ENCODE results near the gene SLC7A5.
"Not testable (repeated sequence)": the region's sequence is repeated elsewhere in the genome, so short reads cannot be mapped to it uniquely, and the experiment has no call there.

SLC7A5 gene

DNA sequence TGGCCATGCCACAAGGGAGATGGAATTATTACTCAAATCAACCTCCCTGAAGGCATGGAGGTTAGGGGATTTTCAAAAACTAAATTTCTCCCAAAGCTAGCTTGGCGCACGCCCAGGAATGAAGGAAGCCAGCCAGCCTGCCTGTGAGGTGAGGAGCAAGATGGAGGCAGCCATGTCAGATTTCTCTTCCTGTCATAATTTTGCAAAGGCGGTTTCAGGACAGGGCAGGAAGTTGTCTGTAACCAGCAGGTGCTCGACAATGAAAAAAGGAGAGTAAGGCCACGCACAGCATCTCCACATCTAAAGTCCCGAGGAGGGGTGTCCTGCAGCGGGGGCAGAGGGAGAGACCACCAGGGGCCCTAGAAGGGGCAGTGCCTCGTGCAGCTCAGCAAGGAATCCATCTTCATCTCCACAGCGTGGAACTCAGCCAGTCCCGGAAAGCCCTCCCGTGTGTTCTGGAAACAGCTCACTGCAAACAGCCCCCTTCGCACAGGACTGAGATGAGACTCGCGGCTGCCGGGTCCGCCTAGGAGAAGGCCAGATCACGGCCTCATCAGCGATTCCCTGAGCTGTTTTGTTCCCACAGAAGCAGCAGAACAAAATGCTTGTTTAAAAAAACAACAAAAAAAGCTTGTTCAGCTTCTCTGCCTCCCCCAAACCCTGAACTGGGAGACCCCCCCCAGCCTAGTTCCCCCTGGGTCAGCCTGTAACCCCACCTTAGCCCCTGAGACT is 47.8 kb downstream of the SLC7A5 start:
- no peak for DNase-seq (ENCODE audit: low read depth)

DNA sequence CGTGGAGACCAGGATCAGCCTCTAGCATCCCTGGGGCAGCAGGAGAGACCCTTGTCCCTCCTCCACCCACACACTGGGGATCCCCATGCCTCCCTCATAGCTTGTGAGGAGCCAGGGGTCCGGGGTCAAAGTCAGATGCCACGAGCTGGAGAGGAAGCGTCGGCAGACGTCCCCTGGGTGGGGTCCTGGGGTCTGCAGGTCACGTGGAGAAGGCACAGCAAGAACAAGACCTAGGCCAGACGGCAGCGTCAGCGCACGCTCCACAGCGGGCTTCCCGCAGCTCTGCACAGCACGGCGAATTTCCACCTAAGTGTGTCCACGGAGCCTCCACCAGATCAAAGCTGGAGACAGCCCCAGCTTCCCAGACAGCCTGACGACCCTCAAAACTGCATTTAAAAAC is 49.3 kb downstream of the SLC7A5 start:
- DNase-seq (ENCODE audit: low read depth): no peak

DNA sequence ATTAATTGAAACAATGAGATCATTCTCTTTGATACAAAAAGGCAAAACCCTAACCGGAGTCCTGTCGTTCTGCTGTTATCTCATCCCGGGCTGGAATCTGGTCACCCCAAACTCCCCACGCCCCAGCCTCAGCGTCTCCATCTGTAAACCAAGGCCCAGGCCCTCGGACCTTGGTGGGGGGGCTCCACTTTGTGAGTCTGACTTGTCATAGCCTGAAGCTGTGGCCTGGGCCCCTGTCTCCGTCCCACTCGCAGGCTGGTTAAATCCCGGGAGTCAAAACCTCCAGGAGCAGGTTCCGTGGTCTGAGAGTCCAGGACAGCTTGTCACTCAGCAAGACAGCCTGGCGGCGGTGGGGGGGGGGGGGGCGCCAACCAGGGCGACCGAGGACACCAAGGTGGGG is 50.0 kb downstream of the SLC7A5 start:
- DNase-seq (ENCODE audit: low read depth): no peak

DNA sequence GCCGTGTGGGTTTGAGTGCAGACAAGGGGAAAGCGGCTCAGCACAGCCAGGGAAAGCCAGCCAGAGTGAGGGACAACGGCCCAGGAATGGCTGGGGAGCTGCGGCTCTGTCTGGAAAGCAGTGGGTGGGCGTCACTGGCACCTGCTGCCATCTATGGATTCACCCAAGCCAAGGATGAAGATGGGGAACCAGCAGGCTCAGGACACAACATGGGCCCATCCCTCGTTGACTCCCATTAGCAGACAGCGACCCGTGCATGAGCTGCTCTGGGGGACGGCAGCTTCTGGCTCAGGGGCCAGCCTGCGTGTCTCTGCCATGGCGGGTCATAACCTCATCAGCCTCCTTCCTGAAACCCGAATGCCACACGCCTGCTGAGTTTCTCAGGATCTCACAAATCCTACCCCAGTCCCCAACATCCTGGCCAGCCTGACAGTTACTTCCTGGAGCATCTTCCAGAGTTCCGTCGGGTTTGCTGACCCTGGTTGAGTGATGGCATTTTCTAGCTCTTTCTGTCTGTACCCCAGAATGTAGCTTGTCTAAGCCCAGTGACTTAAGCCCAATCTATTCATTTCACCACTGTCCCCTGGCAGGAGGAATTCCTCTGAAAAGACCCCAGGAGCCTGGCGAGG is 50.7 kb downstream of the SLC7A5 start:
- no peak for DNase-seq (ENCODE audit: low read depth)

DNA sequence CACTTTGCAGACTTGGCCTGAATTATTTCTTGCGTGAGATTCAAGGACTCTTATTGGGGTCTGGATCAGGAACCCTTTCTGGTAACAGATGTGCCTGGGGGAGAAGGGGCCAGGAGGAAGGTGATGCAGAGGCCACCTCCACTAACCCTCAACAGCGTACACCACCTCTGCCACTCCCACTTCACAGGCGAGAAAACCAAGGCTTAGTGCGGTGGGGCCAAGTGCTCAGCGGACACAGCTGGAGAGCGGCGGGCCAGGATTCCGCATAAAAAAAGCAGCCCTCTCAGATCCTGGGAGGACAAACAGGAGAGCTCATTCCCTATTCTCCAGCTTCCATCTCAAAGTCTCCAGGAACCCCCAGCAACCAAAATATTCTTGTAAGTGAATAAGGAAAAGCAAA is 51.4 kb downstream of the SLC7A5 start:
- DNase-seq (ENCODE audit: low read depth): no peak

DNA sequence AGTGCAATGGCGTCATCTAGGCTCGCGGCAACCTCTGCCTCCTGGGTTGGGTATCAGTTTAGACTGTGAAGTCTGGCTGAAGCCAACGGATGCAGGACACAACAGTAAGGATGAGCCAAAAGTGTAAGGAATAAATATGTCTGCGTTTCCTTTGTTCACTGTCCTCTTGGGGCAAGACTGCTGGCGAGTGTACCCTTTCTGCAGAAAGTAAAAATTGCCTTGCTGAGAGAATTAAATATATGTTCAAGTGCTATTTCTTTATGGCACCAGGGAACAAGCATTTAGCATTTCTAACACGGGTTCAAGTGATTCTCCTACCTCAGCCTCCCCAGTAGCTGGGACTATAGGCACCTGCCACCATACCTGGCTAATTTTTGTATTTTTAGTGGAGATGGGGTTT is 51.9 kb downstream of the SLC7A5 start:
- not testable (repeated sequence) for DNase-seq (ENCODE audit: low read depth)

DNA sequence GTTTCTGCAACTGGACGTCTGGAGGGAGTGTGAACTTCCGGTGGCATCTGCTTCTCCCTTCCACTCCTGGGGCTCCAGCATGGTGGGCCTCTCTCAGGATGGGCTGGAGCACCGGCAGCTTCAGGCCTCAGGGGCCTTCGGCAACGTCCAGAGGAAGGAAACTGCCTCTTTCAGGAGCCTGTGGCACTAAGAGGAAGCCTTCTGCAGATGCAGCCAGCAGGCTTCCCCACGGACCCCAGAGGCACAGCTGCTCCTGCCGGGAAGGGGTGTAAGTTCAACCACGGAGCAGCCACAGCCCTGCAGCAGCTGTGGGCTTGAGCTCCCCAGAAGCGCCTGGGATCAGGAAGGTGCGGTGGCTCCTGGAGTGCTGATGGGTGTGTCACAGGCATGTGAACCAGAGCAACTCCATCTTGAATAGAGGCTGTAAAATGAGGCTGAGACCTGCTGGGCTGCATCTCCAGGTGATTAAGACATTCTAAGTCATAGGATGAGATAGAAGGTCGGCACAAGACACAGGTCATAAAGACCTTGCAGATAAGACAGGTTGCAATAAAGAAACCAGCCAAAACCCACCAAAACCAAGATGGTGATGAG is 52.7 kb downstream of the SLC7A5 start:
- no peak for DNase-seq (ENCODE audit: low read depth)

DNA sequence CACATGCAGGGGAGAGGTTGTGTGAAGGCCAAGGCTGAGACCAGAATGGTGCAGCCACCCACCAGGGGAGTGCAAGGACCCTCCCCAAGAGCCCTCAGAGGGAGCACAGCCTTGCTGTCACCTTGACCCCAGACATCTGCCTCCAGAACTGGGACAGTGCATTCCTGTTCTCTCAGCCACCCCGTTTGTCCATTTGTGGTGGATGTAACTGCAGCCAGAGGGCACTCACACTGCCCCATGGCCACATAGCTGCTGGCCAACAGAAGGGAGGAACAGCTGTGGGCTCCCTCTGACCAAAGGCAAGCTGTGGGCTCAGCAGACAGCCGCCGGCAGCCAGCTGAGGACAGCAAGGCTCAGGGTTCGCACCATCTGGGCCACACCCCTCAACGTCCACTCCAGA is 53.7 kb downstream of the SLC7A5 start:
- DNase-seq (ENCODE audit: low read depth): no peak

DNA sequence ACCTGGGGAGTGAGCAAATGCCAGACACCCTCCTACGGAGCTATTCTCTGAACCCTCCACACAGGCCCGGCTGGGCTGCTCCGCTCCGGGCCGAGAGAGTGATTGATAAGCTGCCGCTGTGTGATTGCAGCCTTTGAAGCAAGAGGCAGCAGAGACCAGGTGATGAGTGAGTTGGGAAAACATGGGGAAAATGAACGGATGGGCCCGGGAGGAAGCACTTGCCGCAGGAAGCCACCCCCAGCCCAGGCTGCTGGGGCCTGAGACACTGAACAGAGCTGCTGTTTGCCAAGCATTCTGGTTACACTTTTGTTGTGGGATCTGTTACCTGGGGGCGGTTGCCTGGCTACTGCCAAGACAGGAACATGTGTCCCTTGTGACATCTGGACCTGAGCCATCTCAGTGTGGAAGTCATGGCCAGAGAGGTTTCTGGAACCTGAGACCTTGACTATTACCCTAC is 57.1 kb downstream of the SLC7A5 start:
- DNase-seq (ENCODE audit: low read depth): no peak

DNA sequence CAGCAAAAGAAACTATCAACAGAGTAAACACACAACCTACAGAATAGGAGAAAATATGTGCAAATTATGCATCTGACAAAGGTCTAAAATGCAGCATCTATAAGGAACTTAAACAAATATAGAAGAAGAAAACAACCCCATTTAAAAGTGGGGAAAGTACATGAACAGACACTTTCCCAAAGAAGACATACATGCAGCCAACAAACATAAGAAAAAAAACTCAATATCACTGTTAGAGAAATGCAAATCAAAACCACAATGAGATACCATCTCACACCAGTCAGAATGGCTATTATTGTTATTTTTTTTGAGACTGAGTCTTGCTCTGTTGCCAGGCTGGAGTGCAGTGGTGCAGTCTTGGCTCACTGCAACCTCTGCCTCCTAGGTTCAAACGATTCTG is 57.9 kb downstream of the SLC7A5 start:
- not testable (repeated sequence) for DNase-seq (ENCODE audit: low read depth)

DNA sequence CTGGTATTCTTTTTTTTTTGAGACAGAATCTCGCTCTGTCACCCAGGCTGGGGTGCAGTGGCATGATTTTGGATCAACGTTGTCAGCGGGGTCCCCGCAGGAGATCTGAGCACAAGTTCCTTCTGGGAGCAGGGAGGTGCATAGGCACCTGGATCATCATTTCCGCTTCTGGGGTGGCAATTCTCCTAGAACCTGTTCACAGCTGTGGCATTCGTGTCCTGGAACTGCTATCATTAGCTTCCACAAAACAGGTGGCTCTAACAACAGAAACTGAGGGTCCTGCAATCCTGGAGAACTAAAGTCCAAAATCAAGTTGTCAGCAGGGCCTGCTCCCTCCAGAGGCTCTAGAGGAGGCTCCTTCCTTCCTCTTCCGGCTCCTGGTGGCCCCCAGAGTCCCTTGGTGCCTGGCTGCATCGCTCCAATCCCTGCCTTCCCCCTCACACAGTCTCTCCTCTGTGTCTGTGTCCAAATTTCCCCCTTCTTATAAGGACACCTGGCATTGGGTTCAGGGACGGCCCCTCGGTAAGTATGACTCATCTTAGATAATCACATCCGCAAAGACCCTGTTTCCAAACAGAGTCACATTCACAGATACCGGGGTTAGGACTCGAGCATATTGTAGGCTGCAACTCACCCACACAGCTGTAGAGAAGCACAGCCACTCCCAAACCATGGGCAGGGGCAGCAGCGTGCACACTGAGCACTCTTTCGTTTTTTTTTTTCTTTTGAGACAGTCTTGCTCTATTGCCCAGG is 60.0 kb downstream of the SLC7A5 start:
- DNase-seq (ENCODE audit: low read depth): no peak

DNA sequence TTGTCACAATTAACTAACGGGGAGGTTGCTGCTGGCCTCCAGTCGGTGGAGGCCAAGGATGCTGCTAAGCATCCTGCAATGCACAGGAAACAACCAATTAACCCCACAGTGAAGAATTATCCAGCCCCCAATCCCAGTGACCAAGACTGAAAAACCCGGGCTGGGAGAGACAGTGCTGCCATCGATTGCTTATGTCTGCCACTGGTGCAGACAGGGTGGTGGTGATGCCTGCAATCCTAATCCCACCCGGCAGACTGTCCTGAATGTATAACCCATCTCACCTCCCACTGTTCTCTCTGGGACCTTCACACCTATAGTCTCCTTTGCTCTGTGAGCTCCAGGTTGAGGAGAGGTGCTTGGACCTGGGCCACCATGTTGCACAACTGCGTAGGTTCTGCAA is 61.2 kb downstream of the SLC7A5 start:
- no peak for DNase-seq (ENCODE audit: low read depth)

DNA sequence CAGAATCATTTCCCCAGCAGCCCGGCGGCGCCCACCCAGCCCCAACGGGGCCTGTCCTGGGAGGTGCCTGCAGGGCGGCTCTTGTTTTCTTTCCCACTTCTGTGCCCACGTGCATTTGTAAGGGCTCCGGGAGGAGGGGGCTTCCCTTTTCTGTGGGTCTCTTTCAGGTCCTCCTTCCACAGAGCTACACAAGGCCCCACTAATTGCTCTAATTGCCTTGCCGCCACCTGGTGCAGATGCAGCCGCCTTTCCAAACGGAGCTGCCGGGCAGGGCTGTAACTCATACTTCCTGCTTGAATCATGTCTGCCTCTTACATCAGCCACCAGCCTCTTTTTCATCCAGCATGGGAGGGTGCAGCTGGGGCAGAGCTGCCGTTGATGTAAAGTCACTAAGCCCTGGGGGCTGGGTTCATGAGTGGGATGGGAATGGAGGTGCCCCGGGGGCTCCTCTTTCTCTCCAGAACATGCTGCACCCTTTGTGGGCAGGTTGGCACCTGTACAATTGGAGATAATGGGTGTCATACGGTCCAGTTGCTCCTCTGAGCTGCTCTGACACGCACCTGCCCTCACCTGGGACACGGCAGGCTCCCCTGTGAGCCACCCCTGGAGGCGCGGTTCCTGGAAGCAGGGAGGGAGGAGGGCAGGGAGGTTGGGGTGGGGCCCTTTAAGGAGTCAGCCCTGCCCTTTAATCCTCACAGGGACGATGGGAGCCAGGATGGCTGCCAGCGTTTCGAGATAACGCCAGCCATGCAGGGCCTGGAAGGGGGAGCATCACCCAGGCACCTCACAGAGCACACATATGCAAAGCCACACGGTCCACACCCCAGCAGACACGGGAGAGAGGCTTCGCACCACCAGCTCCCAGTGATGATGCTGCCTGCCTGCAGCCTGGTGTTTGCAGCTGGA is 62.4 kb downstream of the SLC7A5 start:
- DNase-seq (ENCODE audit: low read depth): peak; percentile 85

DNA sequence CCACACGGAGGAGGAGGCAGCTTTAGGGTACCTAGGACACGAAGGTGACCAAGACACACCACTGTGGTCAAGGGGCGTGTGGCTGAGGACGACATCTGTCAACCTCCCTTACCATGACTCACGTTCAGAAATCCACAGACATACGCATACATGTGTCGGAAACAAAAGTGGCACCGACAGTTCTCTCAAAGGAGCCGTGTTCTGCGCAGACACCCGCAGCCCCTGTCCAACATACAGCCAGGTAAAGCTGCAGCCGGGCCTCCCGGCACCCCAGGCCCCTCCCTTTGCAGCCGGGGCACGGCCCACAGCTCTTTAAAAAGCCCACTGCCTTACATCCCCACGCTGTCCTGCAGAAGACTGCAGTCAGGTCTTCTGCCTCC is 63.1 kb downstream of the SLC7A5 start:
- no peak for DNase-seq (ENCODE audit: low read depth)

DNA sequence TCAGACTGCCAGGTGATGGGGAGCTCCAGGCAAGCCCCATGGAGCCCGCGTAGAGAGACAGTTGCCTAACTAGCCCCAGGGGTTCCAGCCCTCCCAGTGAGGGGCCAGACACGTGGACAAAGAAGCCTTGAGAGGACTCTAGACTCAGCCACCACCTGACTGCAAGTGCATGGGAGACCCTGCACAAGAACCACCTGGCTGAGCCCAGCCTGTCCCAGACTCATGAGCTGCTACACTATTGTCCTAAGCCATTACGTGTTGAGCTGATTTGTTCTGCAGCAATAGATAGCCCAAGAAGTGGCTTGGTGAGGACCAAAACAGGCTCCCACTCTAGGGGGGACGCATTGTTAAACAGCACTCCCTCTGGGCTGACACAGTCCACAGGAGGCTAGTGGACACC is 65.9 kb downstream of the SLC7A5 start:
- no peak for DNase-seq (ENCODE audit: low read depth)

DNA sequence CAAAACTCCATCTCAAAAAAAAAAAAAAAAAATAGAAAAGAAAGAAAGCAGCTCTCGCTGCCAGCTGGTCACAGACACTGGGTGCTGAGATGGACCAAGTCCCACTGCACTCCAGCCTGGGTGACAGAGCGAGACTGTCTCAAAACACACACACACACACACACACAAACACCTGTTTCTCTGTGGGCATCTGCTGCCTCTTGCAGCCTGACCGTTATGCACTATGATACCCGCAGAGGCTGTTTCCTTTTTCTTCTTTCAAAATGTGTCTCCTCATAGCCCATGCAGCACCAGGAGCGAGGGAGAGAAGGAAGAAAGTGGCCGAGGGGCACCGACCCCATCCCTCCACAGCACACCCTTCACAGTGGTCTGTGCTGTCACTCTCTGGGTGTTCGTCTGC is 66.6 kb downstream of the SLC7A5 start:
- no peak for DNase-seq (ENCODE audit: low read depth)

DNA sequence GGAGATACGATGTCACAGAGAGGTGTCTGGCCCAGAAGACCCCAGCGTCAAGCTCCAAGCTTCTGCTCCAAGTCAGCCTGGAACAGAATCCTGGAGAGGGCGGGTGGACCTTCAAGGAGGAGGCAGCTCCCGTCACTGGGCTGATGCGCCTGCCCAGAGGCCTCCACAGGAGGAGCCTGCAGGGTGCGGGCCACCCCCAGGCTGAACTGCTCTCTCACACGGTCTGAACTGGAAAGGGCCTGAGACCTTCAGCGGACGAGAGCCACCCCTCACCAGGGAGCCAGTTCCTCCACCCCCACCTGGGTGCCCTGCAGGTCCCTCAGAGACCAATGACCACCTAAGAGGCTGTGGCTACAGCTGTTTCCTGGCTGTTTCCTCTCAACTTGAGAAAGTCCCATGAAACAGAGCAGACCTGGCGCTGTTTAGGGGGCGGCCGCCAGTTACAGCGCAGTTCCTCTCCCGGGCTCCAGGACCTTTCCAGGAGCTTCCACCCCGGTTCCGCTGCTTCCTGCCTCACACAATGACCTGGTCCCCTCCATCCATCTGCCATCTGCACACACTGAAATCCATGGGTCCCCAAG is 67.5 kb downstream of the SLC7A5 start:
- DNase-seq (ENCODE audit: low read depth): no peak

DNA sequence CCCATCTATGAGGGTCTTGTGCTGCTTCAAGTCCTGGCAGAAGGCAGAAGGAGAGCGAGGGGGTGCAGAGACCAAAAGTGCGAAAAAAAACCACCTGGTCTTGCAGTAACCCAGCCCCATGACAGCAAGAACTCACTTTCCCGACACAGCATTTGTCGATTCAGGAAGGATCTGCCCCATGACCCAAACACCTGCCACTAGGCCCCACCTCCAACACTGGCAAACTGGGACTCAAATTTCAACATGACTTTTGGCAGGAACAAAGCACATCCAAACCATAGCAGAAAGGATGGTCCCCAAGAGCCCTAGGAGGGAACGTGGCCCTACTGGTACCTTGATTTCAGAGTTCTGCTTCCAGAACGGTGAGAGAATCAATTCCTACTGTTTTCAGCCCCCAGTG is 68.8 kb downstream of the SLC7A5 start:
- DNase-seq (ENCODE audit: low read depth): no peak

DNA sequence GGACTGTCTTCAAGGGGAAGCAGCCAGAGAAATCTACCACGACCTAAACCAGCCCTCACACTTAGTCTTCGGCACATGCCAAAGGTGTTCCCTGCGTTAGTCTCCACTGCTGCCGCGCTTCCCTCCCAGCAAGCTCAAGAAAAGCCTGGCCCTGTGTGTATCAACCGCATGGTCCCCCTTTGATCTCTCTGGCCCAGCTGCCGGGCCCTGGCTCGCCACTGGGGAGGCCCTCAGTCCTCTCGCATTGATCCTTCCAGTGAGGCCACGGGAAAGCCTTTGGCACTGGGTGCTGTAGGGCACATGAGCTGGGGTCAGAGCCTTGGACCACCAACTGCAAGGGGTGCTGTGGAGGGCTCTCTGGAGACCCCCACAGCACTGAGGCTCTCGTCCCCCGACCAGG is 74.0 kb downstream of the SLC7A5 start:
- DNase-seq (ENCODE audit: low read depth): no peak

DNA sequence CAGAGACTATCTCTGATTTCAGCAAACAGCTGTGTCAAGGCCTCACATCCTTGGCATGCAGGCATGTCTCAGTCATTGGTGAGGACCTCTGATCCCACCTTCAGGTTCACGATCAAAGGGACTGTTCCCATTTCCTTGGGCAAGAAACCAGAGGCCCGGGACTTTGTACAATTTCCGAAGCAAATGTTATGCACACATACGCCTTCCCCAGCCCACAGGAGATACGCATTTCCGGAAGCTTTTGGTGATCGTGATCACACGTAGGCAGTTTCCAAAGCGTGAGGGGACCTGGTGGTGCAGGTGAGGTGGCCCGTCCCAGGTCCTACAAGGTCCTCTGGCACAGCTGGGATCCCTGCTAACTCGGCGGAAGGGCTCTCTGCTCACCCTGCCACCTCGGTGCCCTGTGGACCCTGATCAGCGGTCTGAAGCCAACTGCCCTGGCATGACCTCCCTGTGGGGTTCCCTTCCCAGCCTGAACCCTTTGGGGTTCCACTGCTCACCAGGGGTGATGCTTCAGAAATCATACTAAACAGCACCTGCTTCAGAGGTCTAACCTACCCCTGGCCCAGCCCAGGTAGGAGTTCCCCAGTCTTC is 74.7 kb downstream of the SLC7A5 start:
- no peak for DNase-seq (ENCODE audit: low read depth)

DNA sequence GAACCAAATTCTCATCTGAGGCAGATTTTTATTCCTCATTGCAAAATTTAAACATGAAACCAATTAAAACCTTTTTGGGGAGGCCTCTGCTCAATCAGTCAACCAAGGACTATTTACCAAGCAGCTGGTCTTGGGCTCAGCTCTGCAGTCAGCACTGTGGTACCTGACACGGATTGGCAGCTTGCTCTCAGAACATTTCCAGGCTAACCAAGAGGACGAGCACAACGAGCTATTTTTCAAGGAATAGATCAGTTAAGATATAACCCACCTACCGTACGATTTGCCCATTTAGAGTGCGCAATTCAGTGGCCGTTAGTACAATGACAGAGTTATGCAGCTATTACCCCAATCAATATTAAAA is 77.1 kb downstream of the SLC7A5 start:
- no peak for DNase-seq (ENCODE audit: low read depth)

Measured in iris pigment epithelial cell (primary cell).